Mesenchymal stem cell (in vitro differentiated cells and primary cell): ENCODE data around the gene CHD9.

Source experiments
- DNase-seq: peaks from one replicate; pipeline ENCODE4 v3.0.0-alpha.2; 2013
- H2AFZ ChIP-seq: one replicate; pipeline ENCODE4 v1.6.1; 2013; ENCODE audit warnings: low read depth, mild to moderate bottlenecking, control low read depth, inconsistent platforms, low read length, moderate library complexity
- H2AK5ac ChIP-seq: 2 replicates; pipeline ENCODE4 v1.6.1; 2013; ENCODE audit warnings: low read length, moderate library complexity, mild to moderate bottlenecking, inconsistent platforms; ENCODE audit not compliant: severe bottlenecking
- H2BK120ac ChIP-seq: one replicate; pipeline ENCODE4 v1.6.1; 2013; ENCODE audit warnings: low read depth, mild to moderate bottlenecking, inconsistent platforms, low read length, moderate library complexity
- H2BK12ac ChIP-seq, 2 experiments: one replicate each; pipeline ENCODE4 v1.6.1; 2013; ENCODE audit warnings: inconsistent platforms in 2 of 2, low read length in 2 of 2, mild to moderate bottlenecking in 2 of 2, moderate library complexity in 2 of 2, control low read depth in 1 of 2
- H2BK15ac ChIP-seq: one replicate; pipeline ENCODE4 v1.6.1; 2013; ENCODE audit warnings: mild to moderate bottlenecking, low read depth, inconsistent platforms; ENCODE audit not compliant: poor library complexity, severe bottlenecking
- H2BK5ac ChIP-seq: 2 replicates; pipeline ENCODE4 v1.6.1; 2013; ENCODE audit warnings: low read depth, mild to moderate bottlenecking, low read length, control low read depth, inconsistent platforms; ENCODE audit not compliant: poor library complexity, severe bottlenecking
- H3K14ac ChIP-seq, 2 experiments: one replicate each; pipeline ENCODE4 v1.6.1; 2013; ENCODE audit warnings: inconsistent platforms in 2 of 2, low read length in 2 of 2, control low read depth in 1 of 2, mild to moderate bottlenecking in 1 of 2, moderate library complexity in 1 of 2
- H3K18ac ChIP-seq, 2 experiments: one replicate each; pipeline ENCODE4 v1.6.1; 2013; ENCODE audit warnings: inconsistent platforms in 2 of 2, low read length in 2 of 2, control low read depth in 1 of 2, low read depth in 1 of 2, mild to moderate bottlenecking in 1 of 2
- H3K23ac ChIP-seq, 2 experiments: one replicate each; pipeline ENCODE4 v1.6.1; 2013; ENCODE audit warnings: inconsistent platforms in 2 of 2, low read length in 2 of 2, mild to moderate bottlenecking in 2 of 2, moderate library complexity in 2 of 2, control low read depth in 1 of 2
- H3K27ac ChIP-seq: 2 replicates; pipeline ENCODE4 v1.5.1; 2013; ENCODE audit warnings: mild to moderate bottlenecking, moderate library complexity, low read length, control low read depth, inconsistent platforms; ENCODE audit not compliant: poor library complexity, severe bottlenecking
- H3K27me3 ChIP-seq, 2 experiments: 2 replicates each; pipeline versions ENCODE4 v1.6.1 to v1.7.0; 2013; ENCODE audit warnings: low read length in 2 of 2, mild to moderate bottlenecking in 2 of 2, moderate library complexity in 2 of 2, control low read depth in 1 of 2, inconsistent platforms in 1 of 2; ENCODE audit not compliant: control insufficient read depth in 1 of 2, insufficient read depth in 1 of 2
- H3K36me3 ChIP-seq, 2 experiments: 2 replicates each; pipeline versions ENCODE4 v1.6.1 to v1.7.0; 2013; ENCODE audit warnings: low read length in 2 of 2, control low read depth in 1 of 2, inconsistent platforms in 1 of 2, low read depth in 1 of 2, mild to moderate bottlenecking in 1 of 2; ENCODE audit not compliant: insufficient read depth in 2 of 2, control insufficient read depth in 1 of 2
- H3K4ac ChIP-seq, 2 experiments: one replicate each; pipeline ENCODE4 v1.6.1; 2013; ENCODE audit warnings: inconsistent platforms in 2 of 2, low read length in 2 of 2, mild to moderate bottlenecking in 2 of 2, moderate library complexity in 2 of 2, control low read depth in 1 of 2, low read depth in 1 of 2
- H3K4me1 ChIP-seq: 2 replicates; pipeline ENCODE4 v1.6.1; 2013; ENCODE audit warnings: low read depth, low read length, control low read depth; ENCODE audit not compliant: control insufficient read depth, insufficient read depth
- H3K4me2 ChIP-seq: 2 replicates; pipeline ENCODE4 v1.6.1; 2013; ENCODE audit warnings: low read length, mild to moderate bottlenecking, inconsistent platforms; ENCODE audit not compliant: poor library complexity, severe bottlenecking
- H3K4me3 ChIP-seq, 2 experiments: 2 replicates each; pipeline versions ENCODE4 v1.5.1 to v1.7.0; 2013; ENCODE audit warnings: low read length in 2 of 2, mild to moderate bottlenecking in 2 of 2, control low read depth in 1 of 2, low read depth in 1 of 2; ENCODE audit not compliant: insufficient read depth in 1 of 2
- H3K79me1 ChIP-seq: replicated peaks from 2 replicates; pipeline ENCODE4 v1.6.1; 2013; ENCODE audit warnings: mild to moderate bottlenecking, control low read depth, low read length, inconsistent platforms; ENCODE audit not compliant: poor library complexity, severe bottlenecking
- H3K9ac ChIP-seq: 2 replicates; pipeline ENCODE4 v1.7.0; 2013; ENCODE audit warnings: mild to moderate bottlenecking, low read length, moderate library complexity
- H3K9me3 ChIP-seq: 2 replicates; pipeline ENCODE4 v1.7.0; 2013; ENCODE audit warnings: mild to moderate bottlenecking, low read length; ENCODE audit not compliant: control insufficient read depth
- H4K8ac ChIP-seq: one replicate; pipeline ENCODE4 v1.6.1; 2013; ENCODE audit warnings: inconsistent platforms, mild to moderate bottlenecking, low read length, moderate library complexity
- H4K91ac ChIP-seq: one replicate; pipeline ENCODE4 v1.6.1; 2013; ENCODE audit warnings: mild to moderate bottlenecking, low read length, inconsistent platforms
- WGBS: methylation state at CpG from one replicate; pipeline ENCODE4 v1.1.7; 2013; ENCODE audit warnings: mixed read lengths; 5-methylcytosine and 5-hydroxymethylcytosine counted together

The CHD9 gene

DNA sequence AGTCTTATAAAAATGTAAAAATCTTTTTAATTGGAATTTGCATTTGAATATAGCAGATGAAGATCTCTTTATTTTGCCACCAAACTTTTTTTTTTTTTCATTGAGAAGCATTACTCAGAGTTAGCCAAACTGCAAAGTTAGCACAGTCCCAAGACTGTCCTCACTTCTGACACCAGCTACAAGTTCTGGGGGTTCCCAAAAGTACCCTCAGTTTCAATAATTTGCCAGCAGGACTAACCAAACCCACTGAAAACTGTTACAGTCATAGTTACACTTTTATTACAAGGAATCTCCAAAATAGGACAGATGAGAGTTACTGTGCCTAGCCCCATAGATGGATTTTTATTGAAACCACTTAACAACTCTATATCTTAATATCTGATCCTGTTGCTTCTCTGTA is 144.1 kb downstream of the CHD9 start:
- no peak overlapping the region for H3K18ac ChIP-seq
- H2AFZ ChIP-seq: no peak overlapping the region
- peaks cover 8% of the 10 kb centered on the region for H3K79me1 ChIP-seq
- H2BK12ac ChIP-seq: no peak overlapping the region
- H2BK5ac ChIP-seq: no peak overlapping the region
- no peak for DNase-seq
- no peak overlapping the region for H2BK15ac ChIP-seq
- no peaks in the 10 kb centered on the region for H3K27me3 ChIP-seq
- H3K14ac ChIP-seq: no peak overlapping the region
- H4K91ac ChIP-seq: no peak overlapping the region
- no peak overlapping the region for H3K9ac ChIP-seq
- no peaks in the 10 kb centered on the region for H3K4me1 ChIP-seq
- no peak overlapping the region for H3K4me3 ChIP-seq
- H3K4me2 ChIP-seq: no peak overlapping the region
- peaks cover 0 to 27% of the 10 kb centered on the region in 2 experiments for H3K36me3 ChIP-seq
- no peak overlapping the region for H4K8ac ChIP-seq
- no peak overlapping the region for H3K23ac ChIP-seq
- H2AK5ac ChIP-seq: no peak overlapping the region
- no peaks in the 10 kb centered on the region for H3K9me3 ChIP-seq
- H3K4ac ChIP-seq: no peak overlapping the region
- H2BK120ac ChIP-seq: no peak overlapping the region
- no peak overlapping the region for H3K27ac ChIP-seq

DNA sequence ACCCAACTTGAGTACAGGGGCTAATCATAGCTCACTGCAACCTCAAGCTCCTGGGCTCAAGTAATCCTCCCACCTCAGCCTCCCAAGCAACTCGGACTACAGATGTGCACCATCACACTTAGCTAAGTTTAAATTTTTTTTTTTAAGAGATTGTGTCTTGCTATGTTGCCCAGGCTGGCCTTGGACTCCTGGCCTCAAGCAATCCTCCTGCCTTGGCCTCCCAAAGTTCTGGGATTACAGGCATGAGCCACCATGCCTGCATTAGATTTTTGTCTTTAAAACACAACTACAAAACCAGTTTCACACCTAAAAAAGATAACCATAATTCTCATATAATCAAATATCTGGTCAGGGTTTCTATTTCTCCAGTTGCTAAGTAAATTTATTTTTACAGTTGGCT is 147.1 kb downstream of the CHD9 start:
- no CpG with 5 or more reads among the region's 1 CpG for WGBS
- Histone ChIP-seq H4K91ac (no peak overlapping the region), H3K9ac (no peak overlapping the region), H3K9me3 (no peaks in the 10 kb centered on the region), H2BK120ac (no peak overlapping the region), H4K8ac (no peak overlapping the region), H2AFZ (no peak overlapping the region), H3K14ac (no peak overlapping the region), H2BK15ac (peak overlapping the region; percentile 23), H3K27ac (no peak overlapping the region), H2AK5ac (no peak overlapping the region), H2BK5ac (no peak overlapping the region), H3K79me1 (peaks cover 5% of the 10 kb centered on the region), H3K4me3 (no peak overlapping the region), H3K4ac (no peak overlapping the region), H2BK12ac (no peak overlapping the region), H3K18ac (no peak overlapping the region), H3K4me2 (no peak overlapping the region), H3K23ac (no peak overlapping the region), H3K4me1 (no peaks in the 10 kb centered on the region), H3K36me3 (peaks cover 0 to 21% of the 10 kb centered on the region in 2 experiments), H3K27me3 (no peaks in the 10 kb centered on the region)
- no peak for DNase-seq

DNA sequence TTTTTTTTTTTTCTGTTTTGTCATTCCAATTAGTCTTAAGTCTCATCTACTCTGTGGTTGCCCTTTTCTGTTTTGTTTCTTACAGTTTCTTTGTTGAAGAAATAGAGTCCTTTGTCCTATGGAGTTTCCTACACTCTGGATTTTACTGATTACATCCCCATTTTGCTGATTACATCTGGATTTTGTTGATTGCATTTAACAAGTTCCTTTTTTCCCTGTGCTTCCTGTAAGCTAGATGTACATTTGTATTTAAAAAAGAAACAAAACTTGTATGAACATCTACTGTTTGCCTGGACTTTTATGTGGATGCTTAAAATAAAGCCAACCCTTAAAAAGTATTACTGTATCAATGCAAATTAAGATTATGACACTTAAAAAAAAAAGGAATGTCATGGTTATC is 147.6 kb downstream of the CHD9 start:
- no peak overlapping the region for H2BK5ac ChIP-seq
- H4K91ac ChIP-seq: no peak overlapping the region
- no peaks in the 10 kb centered on the region for H3K27me3 ChIP-seq
- no peak overlapping the region for H2BK15ac ChIP-seq
- no peak overlapping the region for H4K8ac ChIP-seq
- no peak overlapping the region for H3K23ac ChIP-seq
- H3K9ac ChIP-seq: no peak overlapping the region
- H3K4me2 ChIP-seq: no peak overlapping the region
- H3K4me3 ChIP-seq: no peak overlapping the region
- no peak overlapping the region for H2AFZ ChIP-seq
- no peaks in the 10 kb centered on the region for H3K4me1 ChIP-seq
- no peak overlapping the region for H3K4ac ChIP-seq
- no peak overlapping the region for H2BK120ac ChIP-seq
- no peak overlapping the region for H3K18ac ChIP-seq
- H3K14ac ChIP-seq: no peak overlapping the region
- H2AK5ac ChIP-seq: no peak overlapping the region
- no peaks in the 10 kb centered on the region for H3K9me3 ChIP-seq
- peaks cover 5% of the 10 kb centered on the region for H3K79me1 ChIP-seq
- peaks cover 0 to 21% of the 10 kb centered on the region in 2 experiments for H3K36me3 ChIP-seq
- no peak overlapping the region for H2BK12ac ChIP-seq
- no peak overlapping the region for H3K27ac ChIP-seq
- no peak for DNase-seq

DNA sequence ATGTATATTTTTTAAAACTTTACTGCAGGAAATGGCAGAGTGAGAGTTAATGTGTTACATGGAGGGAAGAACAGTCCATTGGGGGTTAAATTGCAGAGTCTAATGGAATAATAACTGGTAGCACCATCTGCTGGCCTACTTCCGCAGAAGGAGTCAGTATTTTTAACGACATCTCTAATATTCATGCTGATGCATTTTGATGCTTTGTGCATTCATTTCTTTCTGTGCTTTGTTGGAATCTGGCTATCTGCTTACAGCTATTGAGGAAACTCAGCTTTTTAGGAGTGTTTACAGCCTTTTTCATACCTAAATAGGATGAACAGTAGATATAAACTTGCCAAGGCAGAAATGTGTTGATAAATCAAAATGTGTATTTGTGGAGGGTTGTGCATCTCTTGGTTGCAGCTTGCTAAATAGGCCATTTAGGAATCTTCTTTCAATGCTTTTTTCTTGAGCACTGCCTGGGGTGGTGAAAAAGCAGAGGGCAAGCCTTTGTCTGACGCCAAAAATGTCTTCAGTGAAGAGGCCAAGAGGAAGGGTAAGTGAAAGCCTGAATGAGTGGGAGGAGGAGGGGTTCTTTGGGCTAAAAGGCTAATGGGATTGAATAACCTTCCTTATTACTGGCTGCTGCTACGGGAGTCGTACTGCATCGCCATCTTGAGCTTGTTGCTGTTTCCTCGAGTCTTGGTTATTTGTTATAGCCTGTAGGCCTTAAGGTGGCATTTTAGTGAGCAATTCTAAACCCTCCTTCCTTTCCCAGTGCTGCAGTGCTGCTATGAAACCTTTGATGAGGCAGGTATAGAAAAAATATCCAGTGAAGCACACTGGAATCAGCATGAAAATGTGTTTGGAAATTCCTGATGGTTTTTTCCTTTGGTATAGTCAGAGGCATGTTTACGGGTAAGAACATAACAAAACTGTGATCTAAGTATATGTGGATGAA is 153.3 kb downstream of the CHD9 start:
- Histone ChIP-seq H3K79me1 (peaks cover 1% of the 10 kb centered on the region), H3K4me2 (peak overlapping the region; percentile 48), H3K18ac (peak overlapping the region; percentile 46), H3K27me3 (no peaks in the 10 kb centered on the region), H2BK12ac (no peak overlapping the region), H3K4me3 (peak overlapping the region in 1 of 2 experiments; percentile 84), H4K91ac (no peak overlapping the region), H2AK5ac (peak overlapping the region; percentile 9), H2BK15ac (no peak overlapping the region), H3K4ac (no peak overlapping the region), H3K36me3 (peaks cover 0 to 10% of the 10 kb centered on the region in 2 experiments), H2BK120ac (no peak overlapping the region), H3K9me3 (no peaks in the 10 kb centered on the region), H4K8ac (no peak overlapping the region), H3K4me1 (no peaks in the 10 kb centered on the region), H3K23ac (no peak overlapping the region), H2BK5ac (peak overlapping the region; percentile 90), H3K9ac (peak overlapping the region; percentile 95), H3K14ac (no peak overlapping the region), H2AFZ (peak overlapping the region; percentile 3), H3K27ac (peak overlapping the region; percentile 97)
- DNase-seq: peak; percentile 91
- 34% methylated on average over 6 of the region's 8 CpGs for WGBS
